Right cardiac atrium (tissue), 5 donors: ENCODE measurements around the gene NBAS. TPM values are rescaled to one million over a fixed set of nuclear protein-coding genes. Genes with fewer than 3 reads are reported as not detected.
A peak's percentile ranks its signal among the peaks of the same experiment; 100 is the strongest.
"Not testable (repeated sequence)": the region's sequence is repeated elsewhere in the genome, so short reads cannot be mapped to it uniquely, and the experiment has no call there.

Experiments used
- ATAC-seq, 2 donors: fragments of 200-7000 bp; cut with Tn5 transposase; one replicate each; pipeline versions ENCODE4 v1.8.0 to v1.9.1; 2020; ENCODE audit warnings: moderate library complexity in 2 of 2, mild to moderate bottlenecking in 1 of 2
- DNase-seq, 3 donors: peaks; one replicate each; pipeline ENCODE4 v3.0.0-alpha.2; 2020
- H3K27ac ChIP-seq: one replicate; pipeline ENCODE4 v1.5.1; 2013; ENCODE audit warnings: mild to moderate bottlenecking, low read length, control low read depth, moderate library complexity
- H3K27me3 ChIP-seq: one replicate; pipeline ENCODE4 v1.6.1; 2013; ENCODE audit not compliant: control insufficient read depth, insufficient read depth
- H3K4me1 ChIP-seq: one replicate; pipeline ENCODE4 v1.6.1; 2013; ENCODE audit warnings: low read length; ENCODE audit not compliant: control insufficient read depth, insufficient read depth
- H3K4me3 ChIP-seq: one replicate; pipeline ENCODE4 v1.5.1; 2013; ENCODE audit warnings: low read length, control low read depth
- H3K9me3 ChIP-seq: one replicate; pipeline ENCODE4 v1.6.1; 2013; ENCODE audit warnings: low read length; ENCODE audit not compliant: control insufficient read depth
- WGBS: extraction: QIAGEN DNeasy Blood & Tissue Kit; methylation state at CpG from one replicate; pipeline ENCODE4 v1.1.7; 2013; 5-methylcytosine and 5-hydroxymethylcytosine counted together
- intact Hi-C, 4 donors: fragments of 100-400 bp; cut with DNase I; formaldehyde crosslinking; loops; one replicate each; pipeline versions ENCODE4 v1.11.0 to v1.14.0; 2022 to 2023
- polyA plus RNA-seq: library from polyadenylated mRNA; stranded (reverse); fragments of 200-250 nt; gene quantifications from one replicate; pipeline ENCODE4 v1.2.3, GENCODE V29; 2013
- total RNA-seq, 4 donors: library from RNA; stranded (reverse); fragmentation: NEBNext Ultra II Directional; extraction: Animal tissue kit (Norgen Biotek cat#: 25700); gene quantifications; one replicate each; pipeline ENCODE4 v1.2.1, GENCODE V29; 2021
- donor health status: healthy with polysubstance abuse.
- donor health status: DM: no; HTN: yes; CAD: no.
- donor health status: DM: no; HTN: no; CAD: no.
- donor health status: DM: no; HTN: yes; CAD: no; lungs with severe emphysema.
- donor health status: DM: yes; HTN: yes; CAD: no.

NBAS gene
- total and polyA plus RNA-seq, 5 donors, result 22.4 to 59.4 (median 52.9) TPM

- H3K4me3 ChIP-seq, H3K27me3 ChIP-seq, ATAC-seq, H3K4me1 ChIP-seq, H3K9me3 ChIP-seq, H3K27ac ChIP-seq, intact Hi-C loops: not testable (repeated sequence)
- 99% methylated on average over 3 of the region's 3 CpGs for WGBS
- DNase-seq, result peak in 1 of 3 donors; percentile 24
Observed at GRCh38 chr2:15250946-15251345, 310.2 kb downstream of the NBAS start.

- Histone ChIP-seq H3K27ac (no peak overlapping the region), H3K9me3 (no peaks in the 10 kb centered on the region), H3K4me3 (no peak overlapping the region), H3K4me1 (no peaks in the 10 kb centered on the region), H3K27me3 (no peaks in the 10 kb centered on the region)
- intact Hi-C loops, result no loop called here
- 93% methylated on average over 5 of the region's 5 CpGs for WGBS
- DNase-seq (no peak), ATAC-seq (no peak)
Observed at GRCh38 chr2:15246870-15247269, 314.3 kb downstream of the NBAS start.

GRCh38 chr2:15243762-15244161 is 317.4 kb downstream of the NBAS start:
- H3K27me3 ChIP-seq, result no peaks in the 10 kb centered on the region
- H3K9me3 ChIP-seq, result no peaks in the 10 kb centered on the region
- DNase-seq (no peak), ATAC-seq (no peak)
- intact Hi-C loops, result no loop called here
- no peak overlapping the region for H3K4me3 ChIP-seq
- no peaks in the 10 kb centered on the region for H3K4me1 ChIP-seq
- no peak overlapping the region for H3K27ac ChIP-seq
- WGBS, result 64% methylated on average over 6 of the region's 6 CpGs

- no peak for ATAC-seq
- H3K4me3 ChIP-seq, result no peak overlapping the region
- no peaks in the 10 kb centered on the region for H3K4me1 ChIP-seq
- no peaks in the 10 kb centered on the region for H3K27me3 ChIP-seq
- H3K9me3 ChIP-seq, result no peaks in the 10 kb centered on the region
- intact Hi-C loops, result no loop called here
- H3K27ac ChIP-seq, result no peak overlapping the region
- WGBS, result 84% methylated on average over 3 of the region's 3 CpGs
- no peak for DNase-seq
Observed at GRCh38 chr2:15242936-15243461, 318.1 kb downstream of the NBAS start.

GRCh38 chr2:15241929-15242328 is 319.2 kb downstream of the NBAS start:
- Histone ChIP-seq H3K27ac (no peak overlapping the region), H3K4me3 (no peak overlapping the region), H3K9me3 (no peaks in the 10 kb centered on the region), H3K27me3 (no peaks in the 10 kb centered on the region), H3K4me1 (no peaks in the 10 kb centered on the region)
- no peak for ATAC-seq
- DNase-seq, result no peak
- intact Hi-C loops, result no loop called here
- WGBS, result 89% methylated on average over 3 of the region's 3 CpGs

- ATAC-seq (no peak), DNase-seq (no peak)
- WGBS, result 83% methylated on average over 1 of the region's 1 CpG
- Histone ChIP-seq H3K27ac (no peak overlapping the region), H3K9me3 (no peaks in the 10 kb centered on the region), H3K4me1 (no peaks in the 10 kb centered on the region), H3K4me3 (no peak overlapping the region), H3K27me3 (no peaks in the 10 kb centered on the region)
- intact Hi-C loops, result no loop called here
Observed at GRCh38 chr2:15241201-15241600, 319.9 kb downstream of the NBAS start.

GRCh38 chr2:15238028-15238427 is 323.1 kb downstream of the NBAS start:
- Histone ChIP-seq H3K27ac (no peak overlapping the region), H3K4me3 (no peak overlapping the region), H3K4me1 (no peaks in the 10 kb centered on the region), H3K9me3 (no peaks in the 10 kb centered on the region), H3K27me3 (no peaks in the 10 kb centered on the region)
- WGBS, result 89% methylated on average over 5 of the region's 5 CpGs
- DNase-seq, result no peak
- intact Hi-C loops, result no loop called here
- ATAC-seq, result no peak

GRCh38 chr2:15230599-15231192 is 330.4 kb downstream of the NBAS start:
- ATAC-seq, result no peak
- intact Hi-C loops, result no loop called here
- WGBS, result 86% methylated on average over 7 of the region's 7 CpGs
- Histone ChIP-seq H3K9me3 (no peaks in the 10 kb centered on the region), H3K4me1 (no peaks in the 10 kb centered on the region), H3K4me3 (no peak overlapping the region), H3K27me3 (no peaks in the 10 kb centered on the region), H3K27ac (no peak overlapping the region)
- no peak for DNase-seq

- DNase-seq (no peak), ATAC-seq (no peak)
- no peaks in the 10 kb centered on the region for H3K27me3 ChIP-seq
- WGBS, result 56% methylated on average over 2 of the region's 2 CpGs
- H3K4me3 ChIP-seq, result no peak overlapping the region
- H3K9me3 ChIP-seq, result no peaks in the 10 kb centered on the region
- no peaks in the 10 kb centered on the region for H3K4me1 ChIP-seq
- intact Hi-C loops, result no loop called here
- H3K27ac ChIP-seq, result no peak overlapping the region
Observed at GRCh38 chr2:15226661-15227060, 334.5 kb downstream of the NBAS start.

GRCh38 chr2:15225131-15225530 is 336.0 kb downstream of the NBAS start:
- no peak overlapping the region for H3K27ac ChIP-seq
- DNase-seq (no peak), ATAC-seq (no peak)
- intact Hi-C loops, result no loop called here
- H3K4me1 ChIP-seq, result no peaks in the 10 kb centered on the region
- H3K9me3 ChIP-seq, result no peaks in the 10 kb centered on the region
- no peak overlapping the region for H3K4me3 ChIP-seq
- H3K27me3 ChIP-seq, result no peaks in the 10 kb centered on the region
- WGBS, result 95% methylated on average over 4 of the region's 4 CpGs

- Histone ChIP-seq H3K4me3 (no peak overlapping the region), H3K9me3 (no peaks in the 10 kb centered on the region), H3K4me1 (no peaks in the 10 kb centered on the region), H3K27me3 (no peaks in the 10 kb centered on the region), H3K27ac (no peak overlapping the region)
- ATAC-seq (no peak), DNase-seq (no peak)
- intact Hi-C loops, result no loop called here
- WGBS, result 92% methylated on average over 6 of the region's 6 CpGs
Observed at GRCh38 chr2:15224641-15225040, 336.5 kb downstream of the NBAS start.

- DNase-seq (no peak), ATAC-seq (no peak)
- Histone ChIP-seq H3K27me3 (no peaks in the 10 kb centered on the region), H3K4me3 (no peak overlapping the region), H3K27ac (no peak overlapping the region), H3K9me3 (no peaks in the 10 kb centered on the region), H3K4me1 (no peaks in the 10 kb centered on the region)
- 36% methylated on average over 3 of the region's 3 CpGs for WGBS
- intact Hi-C loops, result no loop called here
Observed at GRCh38 chr2:15223887-15224286, 337.2 kb downstream of the NBAS start.
